HUES64 (cell line): Measurements from ENCODE around the gene PSME4.
A peak's percentile ranks its signal among the peaks of the same experiment; 100 is the strongest.
"Not testable (repeated sequence)": the region's sequence is repeated elsewhere in the genome, so short reads cannot be mapped to it uniquely, and the experiment has no call there.

ENCODE experiments used
- H3K27ac ChIP-seq: 2 replicates; pipeline ENCODE4 v1.7.0; 2013; ENCODE audit warnings: low read depth, low read length, inconsistent platforms
- H3K27me3 ChIP-seq: 2 replicates; pipeline ENCODE4 v1.6.1; 2013; ENCODE audit warnings: mild to moderate bottlenecking, low read length; ENCODE audit not compliant: insufficient read depth
- H3K36me3 ChIP-seq: 2 replicates; pipeline ENCODE4 v1.6.1; 2013; ENCODE audit warnings: mild to moderate bottlenecking, low read length; ENCODE audit not compliant: insufficient read depth
- H3K4me1 ChIP-seq: 2 replicates; pipeline ENCODE4 v1.6.1; 2013; ENCODE audit warnings: mild to moderate bottlenecking, low read length, moderate library complexity; ENCODE audit not compliant: insufficient read depth
- H3K4me3 ChIP-seq: 2 replicates; pipeline ENCODE4 v1.5.1; 2013; ENCODE audit warnings: mild to moderate bottlenecking, low read length, moderate library complexity
- H3K9ac ChIP-seq: 2 replicates; pipeline ENCODE4 v1.6.1; 2013; ENCODE audit warnings: mild to moderate bottlenecking, low read depth, low read length
- H3K9me3 ChIP-seq: 2 replicates; pipeline ENCODE4 v1.6.1; 2013; ENCODE audit warnings: low read depth, low read length; ENCODE audit not compliant: insufficient read depth
- WGBS: fragments of 150-250, 120-280 bp; methylation state at CpG from one replicate; pipeline ENCODE4 v1.1.7; 2013; ENCODE audit warnings: missing lambda C conversion rate; 5-methylcytosine and 5-hydroxymethylcytosine counted together

The PSME4 gene

GRCh38 chr2:53991948-53992347, 21.2 kb upstream of the PSME4 start:
- Histone ChIP-seq H3K36me3 (no peaks in the 10 kb centered on the region), H3K9ac (no peak overlapping the region), H3K27me3 (no peaks in the 10 kb centered on the region), H3K27ac (no peak overlapping the region), H3K9me3 (no peaks in the 10 kb centered on the region), H3K4me3 (no peak overlapping the region), H3K4me1 (no peaks in the 10 kb centered on the region)

GRCh38 chr2:53989210-53989862, 18.5 kb upstream of the PSME4 start:
- H3K36me3 ChIP-seq = no peaks in the 10 kb centered on the region
- no peaks in the 10 kb centered on the region for H3K4me1 ChIP-seq
- no peaks in the 10 kb centered on the region for H3K9me3 ChIP-seq
- H3K27me3 ChIP-seq = no peaks in the 10 kb centered on the region
- H3K27ac ChIP-seq = no peak overlapping the region
- H3K9ac ChIP-seq = no peak overlapping the region
- WGBS = 90% methylated on average over 2 of the region's 2 CpGs
- no peak overlapping the region for H3K4me3 ChIP-seq

GRCh38 chr2:53987336-53987921, 16.6 kb upstream of the PSME4 start:
- Histone ChIP-seq H3K27me3 (no peaks in the 10 kb centered on the region), H3K4me1 (no peaks in the 10 kb centered on the region), H3K9ac (no peak overlapping the region), H3K4me3 (no peak overlapping the region), H3K9me3 (no peaks in the 10 kb centered on the region), H3K36me3 (no peaks in the 10 kb centered on the region), H3K27ac (no peak overlapping the region)
- 100% methylated on average over 1 of the region's 1 CpG for WGBS

GRCh38 chr2:53985646-53986045, 14.9 kb upstream of the PSME4 start:
- Histone ChIP-seq H3K27me3 (no peaks in the 10 kb centered on the region), H3K9ac (no peak overlapping the region), H3K36me3 (no peaks in the 10 kb centered on the region), H3K4me3 (no peak overlapping the region), H3K27ac (no peak overlapping the region), H3K9me3 (no peaks in the 10 kb centered on the region), H3K4me1 (no peaks in the 10 kb centered on the region)
- WGBS = 87% methylated on average over 4 of the region's 4 CpGs

GRCh38 chr2:53969968-53970723, 647 bp downstream of the PSME4 start:
- peaks cover 3% of the 10 kb centered on the region for H3K36me3 ChIP-seq
- peak overlapping the region; percentile 90 for H3K4me3 ChIP-seq
- H3K9me3 ChIP-seq = no peaks in the 10 kb centered on the region
- WGBS = under 1% methylated on average over 43 of the region's 46 CpGs
- peak overlapping the region; percentile 85 for H3K9ac ChIP-seq
- H3K27me3 ChIP-seq = no peaks in the 10 kb centered on the region
- H3K27ac ChIP-seq = peak overlapping the region; percentile 89
- peaks cover 21% of the 10 kb centered on the region; the same call in 1 of the 2 replicates for H3K4me1 ChIP-seq

GRCh38 chr2:53969285-53969967, 1.4 kb downstream of the PSME4 start:
- H3K4me1 ChIP-seq = peaks cover 28% of the 10 kb centered on the region
- H3K27ac ChIP-seq = no peak overlapping the region
- WGBS = 11% methylated on average over 6 of the region's 6 CpGs

GRCh38 chr2:53964987-53965687, 5.7 kb downstream of the PSME4 start:
- no peaks in the 10 kb centered on the region; the same call in 1 of the 2 replicates for H3K36me3 ChIP-seq
- H3K27ac ChIP-seq = peak overlapping the region; percentile 18; the same call in 1 of the 2 replicates
- H3K27me3 ChIP-seq = no peaks in the 10 kb centered on the region
- WGBS = 84% methylated on average over 9 of the region's 11 CpGs
- H3K4me1 ChIP-seq = peaks cover 60% of the 10 kb centered on the region
- H3K9me3 ChIP-seq = no peaks in the 10 kb centered on the region
- no peak overlapping the region for H3K4me3 ChIP-seq
- no peak overlapping the region for H3K9ac ChIP-seq

More at GRCh38 chr2:53969285-53969967, 1.4 kb downstream of the PSME4 start:
- Histone ChIP-seq H3K36me3 (peaks cover under 1% of the 10 kb centered on the region), H3K9me3 (no peaks in the 10 kb centered on the region), H3K4me3 (peak overlapping the region; percentile 90), H3K9ac (peak overlapping the region; percentile 85), H3K27me3 (no peaks in the 10 kb centered on the region)

GRCh38 chr2:53964257-53964952, 6.4 kb downstream of the PSME4 start:
- Histone ChIP-seq H3K4me3 (no peak overlapping the region), H3K9me3 (no peaks in the 10 kb centered on the region), H3K27ac (no peak overlapping the region), H3K36me3 (no peaks in the 10 kb centered on the region; the same call in 1 of the 2 replicates), H3K27me3 (no peaks in the 10 kb centered on the region), H3K4me1 (peaks cover 59% of the 10 kb centered on the region), H3K9ac (no peak overlapping the region)
- 20% methylated on average over 1 of the region's 2 CpGs for WGBS

- H3K4me3 ChIP-seq, H3K9me3 ChIP-seq, H3K36me3 ChIP-seq, H3K27me3 ChIP-seq: not testable (repeated sequence)
- peaks cover 57% of the 10 kb centered on the region for H3K4me1 ChIP-seq
- WGBS = 62% methylated on average over 10 of the region's 10 CpGs
- H3K27ac ChIP-seq = peak overlapping the region; percentile 72
- H3K9ac ChIP-seq = peak overlapping the region; percentile 54; the same call in 1 of the 2 replicates
Observed at GRCh38 chr2:53961478-53962216, 9.1 kb downstream of the PSME4 start.

GRCh38 chr2:53960476-53960875, 10.3 kb downstream of the PSME4 start:
- no peak overlapping the region for H3K27ac ChIP-seq

More at GRCh38 chr2:53960476-53960875, 10.3 kb downstream of the PSME4 start:
- H3K36me3 ChIP-seq = no peaks in the 10 kb centered on the region
- no peak overlapping the region for H3K4me3 ChIP-seq
- peaks cover 57% of the 10 kb centered on the region for H3K4me1 ChIP-seq
- whole genome bisulfite sequencing = 71% methylated on average over 4 of the region's 4 CpGs
- no peak overlapping the region for H3K9ac ChIP-seq
- no peaks in the 10 kb centered on the region for H3K27me3 ChIP-seq
- H3K9me3 ChIP-seq = no peaks in the 10 kb centered on the region
